Stimulated activated CD8-positive, alpha-beta memory T cell treated with anti-CD3 and anti-CD28 coated beads, Interleukin-2, amount 100 ng/mL, for 48 hours (primary cell): ENCODE results near the gene ZNF83.
"Not testable (repeated sequence)": the region's sequence is repeated elsewhere in the genome, so short reads cannot be mapped to it uniquely, and the experiment has no call there.

Experiments
- DNase-seq, 2 donors: peaks; one replicate each; pipeline ENCODE4 v3.0.0-alpha.2; 2020; ENCODE audit warnings: low read depth in 2 of 2

The ZNF83 gene

DNA sequence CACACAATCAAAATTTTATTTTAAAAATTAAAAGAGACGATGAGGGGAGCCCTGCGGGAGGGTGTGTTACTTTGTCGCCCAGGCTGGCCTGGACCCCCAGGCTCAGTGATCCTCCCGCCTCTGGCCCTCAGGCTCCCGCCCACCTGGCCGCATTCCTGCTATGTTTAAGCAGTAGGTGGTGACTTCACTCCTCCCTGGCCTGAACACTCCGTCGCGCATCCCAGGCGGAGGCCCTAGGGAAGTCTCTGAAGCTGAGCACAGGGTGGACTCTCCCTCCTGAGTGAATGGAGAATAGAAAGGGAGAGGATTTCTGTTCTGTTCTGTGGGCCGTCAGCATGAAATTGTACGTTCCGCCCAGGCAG lies 68.5 kb downstream of the ZNF83 start:
- not testable (repeated sequence) for DNase-seq

DNA sequence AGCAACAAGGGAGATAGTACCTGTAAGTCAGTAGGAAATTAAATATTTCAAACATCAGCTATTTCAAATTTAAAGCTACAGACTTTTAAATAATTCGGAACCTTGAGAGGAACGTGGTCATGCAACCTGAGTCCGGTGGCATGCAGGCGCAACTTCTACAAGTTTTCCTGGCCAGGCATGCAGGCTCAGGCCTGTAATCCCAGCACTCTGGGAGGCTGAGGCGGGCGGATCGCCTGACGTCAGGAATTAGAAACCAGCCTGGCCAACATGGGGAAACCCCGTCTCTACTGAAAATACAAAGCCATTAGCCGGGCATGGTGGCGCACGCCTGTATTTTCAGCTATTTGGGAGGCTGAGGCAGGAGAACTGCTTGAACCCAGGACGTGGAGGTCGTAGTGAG lies 70.2 kb downstream of the ZNF83 start:
- no peak for DNase-seq

DNA sequence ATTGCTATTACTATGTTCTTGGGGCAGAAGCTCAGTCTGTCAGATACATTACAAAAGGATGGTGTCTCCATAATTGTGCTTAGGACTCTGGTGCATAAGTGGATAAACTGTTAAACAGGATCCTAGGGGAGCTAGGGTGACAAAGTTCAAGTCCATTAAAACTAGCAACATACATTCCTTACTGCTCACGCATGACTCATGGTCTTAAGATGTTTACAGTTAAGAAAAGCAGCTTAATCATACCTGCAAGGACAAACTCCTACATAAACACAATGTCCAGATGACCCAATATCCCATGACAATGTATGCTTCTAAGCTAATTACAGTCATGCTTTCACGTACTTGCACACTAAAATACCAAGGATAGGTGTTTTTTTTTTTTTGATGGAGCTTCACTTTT lies 71.6 kb downstream of the ZNF83 start:
- DNase-seq = no peak

DNA sequence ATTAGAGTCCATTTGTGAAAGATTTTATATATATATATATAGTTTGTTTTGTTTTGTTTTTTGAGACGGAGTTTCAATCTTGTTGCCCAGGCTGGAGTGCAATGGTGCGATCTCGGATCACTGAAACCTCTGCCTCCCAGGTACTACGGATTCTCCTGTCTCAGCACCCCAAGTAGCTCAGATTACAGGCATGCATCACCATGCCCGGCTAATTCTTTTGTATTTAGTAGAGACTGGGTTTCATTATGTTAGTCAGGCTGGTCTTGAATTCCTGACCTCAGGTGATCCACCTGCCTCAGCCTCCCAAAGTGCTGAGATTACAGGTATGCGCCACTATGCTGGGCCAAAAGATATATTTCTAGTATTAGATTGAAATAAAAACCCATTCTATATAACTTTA lies 72.0 kb downstream of the ZNF83 start:
- no peak for DNase-seq
